Activated CD8-positive, alpha-beta memory T cell treated with anti-CD3 and anti-CD28 coated beads, Interleukin-2, amount 10 ng/mL, durations not matched to agents 7 days and 5 days (primary cell): ENCODE data around the gene SPATA2. TPM values are rescaled to one million over a fixed set of nuclear protein-coding genes. Genes with fewer than 3 reads are reported as not detected.

Source experiments
- ATAC-seq: fragments of 150-1000 bp; cut with Tn5 transposase; one replicate; pipeline ENCODE4 v1.10.0; 2021; ENCODE audit warnings: moderate library complexity
- CTCF ChIA-PET: fragments of 350-600 bp; sonication (Branson Sonifier 250); formaldehyde crosslinking; loops from one replicate; lab custom pipeline; 2021; ENCODE audit warnings: antibody characterized with exemption; lab: Charles Lee
- DNase-seq: peaks from one replicate; pipeline ENCODE4 v3.0.0-alpha.2; 2020
- H3K27ac Mint-ChIP-seq: one replicate; pipeline ENCODE4 v1.8.0; 2021; ENCODE audit warnings: mild to moderate bottlenecking, mixed read lengths
- H3K27me3 Mint-ChIP-seq: one replicate; pipeline ENCODE4 v1.8.0; 2021; ENCODE audit warnings: mixed read lengths
- H3K36me3 Mint-ChIP-seq: one replicate; pipeline ENCODE4 v1.8.0; 2021; ENCODE audit warnings: mild to moderate bottlenecking, mixed read lengths
- H3K4me1 Mint-ChIP-seq: one replicate; pipeline ENCODE4 v1.8.0; 2021; ENCODE audit warnings: mixed read lengths
- H3K4me3 Mint-ChIP-seq: one replicate; pipeline ENCODE4 v1.8.0; 2021; ENCODE audit warnings: mild to moderate bottlenecking, moderate library complexity, mixed read lengths
- H3K9me3 Mint-ChIP-seq: one replicate; pipeline ENCODE4 v1.8.0; 2022; ENCODE audit warnings: low read depth, mixed read lengths
- total RNA-seq, 2 experiments: library from RNA; stranded (reverse); gene quantifications; one replicate each; pipeline ENCODE4 v1.2.3, GENCODE V29; 2021

Gene SPATA2
- total RNA-seq, 2 experiments from 2014 or later = 10.2 to 11.1 TPM

GRCh38 chr20:49891476-49892110, 23.7 kb downstream of the SPATA2 start:
- no peak for ATAC-seq
- Mint-ChIP-seq H3K9me3 (no peaks in the 10 kb centered on the region), H3K36me3 (peaks cover 8% of the 10 kb centered on the region), H3K4me1 (peaks cover 51% of the 10 kb centered on the region), H3K27ac (peak overlapping the region; percentile 93), H3K4me3 (no peak overlapping the region), H3K27me3 (no peaks in the 10 kb centered on the region)
- DNase-seq = no peak
- CTCF ChIA-PET = interaction anchor here (0.9 to 3.2 kb wide), 5 partner anchors 11 to 280 kb away, joined by 3 to 17 read pairs (median 4); no protein-coding TSS in a partner anchor

DNA sequence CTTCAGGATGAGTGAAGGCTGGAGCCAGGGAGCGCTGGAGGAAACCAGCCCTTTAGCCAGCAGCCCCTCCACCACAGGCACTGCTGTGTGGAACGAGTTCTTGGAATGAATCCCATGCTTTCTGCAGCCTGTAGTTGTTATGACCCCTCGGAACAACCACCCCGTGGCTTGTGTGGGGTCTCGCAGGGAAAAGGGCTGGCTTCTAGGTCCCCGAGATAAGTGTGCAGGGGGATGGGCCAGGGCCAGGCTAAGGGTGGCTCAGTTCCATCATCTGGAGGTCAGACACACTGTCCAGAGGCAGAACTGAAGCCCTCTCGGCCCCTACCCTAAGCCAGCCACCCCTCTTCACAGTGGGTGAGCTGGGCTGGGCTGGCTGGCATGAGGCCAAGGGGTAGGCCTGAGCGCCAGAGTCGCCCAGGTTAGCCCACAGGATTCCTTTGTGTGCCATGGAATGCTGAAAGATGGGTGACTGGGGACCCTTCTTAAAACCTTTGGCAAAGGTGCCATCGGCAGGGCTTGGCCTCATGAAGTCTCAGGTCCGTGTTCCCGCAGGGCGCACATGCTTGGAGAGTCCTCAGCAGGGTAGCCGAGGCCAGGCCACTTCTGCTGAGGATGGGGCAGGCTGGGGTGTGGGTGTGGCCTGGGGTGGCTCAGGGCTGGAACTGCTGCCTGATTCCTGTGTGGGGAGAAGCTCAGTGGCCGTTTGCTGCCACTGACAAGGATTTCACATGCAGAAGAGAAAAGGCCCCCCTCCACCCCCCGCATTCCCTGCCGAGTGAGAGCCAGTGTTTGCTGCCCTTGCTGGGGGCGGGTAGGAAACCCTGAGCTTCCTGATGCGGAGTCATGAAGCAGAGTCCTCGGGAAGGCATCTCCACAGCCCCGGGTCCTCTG, 24.6 kb downstream of the SPATA2 start:
- no peak overlapping the region for H3K27ac Mint-ChIP-seq
- peaks cover 51% of the 10 kb centered on the region for H3K4me1 Mint-ChIP-seq
- no peak for ATAC-seq

DNA sequence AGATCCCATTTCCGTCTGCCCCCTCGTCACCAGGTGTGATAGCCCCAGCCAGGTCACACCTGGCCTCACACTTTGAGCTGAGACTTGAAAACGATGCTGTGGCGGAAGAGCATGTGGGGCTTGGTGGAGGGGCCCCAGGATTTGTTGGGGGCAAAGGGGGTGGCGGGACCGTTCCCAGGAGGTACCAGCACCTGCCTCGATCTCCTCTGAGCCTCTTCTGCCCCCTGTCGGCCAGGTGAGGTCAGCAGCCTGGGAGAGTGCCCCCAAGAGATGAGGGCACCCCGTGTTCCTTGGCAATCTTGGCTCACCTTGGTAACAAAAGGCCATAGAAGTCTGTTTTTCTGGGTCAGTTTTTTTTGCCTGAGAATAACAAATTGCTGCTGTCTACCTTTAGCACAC, 25.4 kb downstream of the SPATA2 start:
- no peaks in the 10 kb centered on the region for H3K27me3 Mint-ChIP-seq
- peaks cover 8% of the 10 kb centered on the region for H3K36me3 Mint-ChIP-seq
- peaks cover 51% of the 10 kb centered on the region for H3K4me1 Mint-ChIP-seq
- CTCF ChIA-PET = interaction anchor here (1.9 to 4.6 kb wide), 3 partner anchors 44 to 280 kb away, joined by 7 to 30 read pairs (median 10); partner anchors contain the start of gene RNF114
- no peaks in the 10 kb centered on the region for H3K9me3 Mint-ChIP-seq
- H3K27ac Mint-ChIP-seq = no peak overlapping the region
- ATAC-seq (no peak), DNase-seq (no peak)
- no peak overlapping the region for H3K4me3 Mint-ChIP-seq

More for the DNA sequence above, 24.6 kb downstream of the SPATA2 start:
- no peaks in the 10 kb centered on the region for H3K9me3 Mint-ChIP-seq
- peaks cover 8% of the 10 kb centered on the region for H3K36me3 Mint-ChIP-seq
- CTCF ChIA-PET = interaction anchor here (0.9 to 2.8 kb wide), 2 partner anchors 12 to 45 kb away, joined by 4 to 10 read pairs; no protein-coding TSS in a partner anchor
- H3K27me3 Mint-ChIP-seq = no peaks in the 10 kb centered on the region
- no peak overlapping the region for H3K4me3 Mint-ChIP-seq
- no peak for DNase-seq

DNA sequence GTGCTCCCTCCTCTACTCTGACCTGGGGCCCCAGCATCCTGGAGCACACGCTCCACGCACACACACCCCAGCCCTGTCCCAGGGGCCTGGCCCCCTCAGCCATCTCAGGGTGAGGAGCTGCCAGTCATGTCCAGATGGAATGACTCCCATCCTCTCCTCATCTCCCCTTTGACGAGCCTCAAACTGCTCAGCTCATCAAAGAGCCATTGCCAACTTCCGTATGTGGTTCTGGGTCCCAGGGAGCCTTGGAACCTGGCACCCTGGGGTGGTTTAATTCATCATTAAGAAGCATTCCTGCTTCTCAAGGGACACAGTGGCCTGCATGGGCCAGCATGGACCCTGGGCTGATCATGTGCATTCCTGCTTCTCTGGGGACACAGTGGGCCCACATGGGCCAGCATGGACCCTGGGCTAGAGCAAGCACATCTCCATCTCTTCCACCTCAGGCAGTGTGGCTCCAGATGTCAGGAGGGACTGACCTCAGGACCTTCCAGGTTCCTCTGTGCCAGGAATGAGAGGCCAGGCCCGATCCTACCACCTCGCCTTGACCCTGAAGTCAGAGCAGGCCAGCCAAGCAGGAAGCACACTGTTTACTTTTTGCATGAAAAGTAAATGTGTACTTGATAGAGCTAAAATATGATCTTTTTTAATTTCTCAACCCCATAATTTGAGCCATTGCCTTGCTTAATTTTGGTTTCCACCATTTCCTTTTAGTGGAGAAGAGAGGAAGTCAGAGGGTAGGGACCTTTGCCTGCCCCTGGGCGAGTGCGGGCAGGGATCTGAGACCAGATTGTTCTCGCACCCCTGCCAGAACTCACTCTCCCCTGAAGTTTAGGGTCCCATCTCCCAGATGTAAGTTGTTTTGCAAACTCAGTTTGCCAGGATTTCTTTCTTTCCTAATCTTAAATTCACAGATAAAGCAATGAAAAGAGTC, 26.1 kb downstream of the SPATA2 start:
- no peak overlapping the region for H3K4me3 Mint-ChIP-seq
- peaks cover 8% of the 10 kb centered on the region for H3K36me3 Mint-ChIP-seq
- no peak for ATAC-seq
- H3K9me3 Mint-ChIP-seq = no peaks in the 10 kb centered on the region
- CTCF ChIA-PET = interaction anchor here (0.7 to 4.6 kb wide), 23 partner anchors 9 to 348 kb away, joined by 3 to 30 read pairs (median 4); partner anchors contain the start of gene RNF114
- no peak for DNase-seq
- peaks cover 45% of the 10 kb centered on the region for H3K4me1 Mint-ChIP-seq
- peak overlapping the region; percentile 35 for H3K27ac Mint-ChIP-seq
- H3K27me3 Mint-ChIP-seq = no peaks in the 10 kb centered on the region

DNA sequence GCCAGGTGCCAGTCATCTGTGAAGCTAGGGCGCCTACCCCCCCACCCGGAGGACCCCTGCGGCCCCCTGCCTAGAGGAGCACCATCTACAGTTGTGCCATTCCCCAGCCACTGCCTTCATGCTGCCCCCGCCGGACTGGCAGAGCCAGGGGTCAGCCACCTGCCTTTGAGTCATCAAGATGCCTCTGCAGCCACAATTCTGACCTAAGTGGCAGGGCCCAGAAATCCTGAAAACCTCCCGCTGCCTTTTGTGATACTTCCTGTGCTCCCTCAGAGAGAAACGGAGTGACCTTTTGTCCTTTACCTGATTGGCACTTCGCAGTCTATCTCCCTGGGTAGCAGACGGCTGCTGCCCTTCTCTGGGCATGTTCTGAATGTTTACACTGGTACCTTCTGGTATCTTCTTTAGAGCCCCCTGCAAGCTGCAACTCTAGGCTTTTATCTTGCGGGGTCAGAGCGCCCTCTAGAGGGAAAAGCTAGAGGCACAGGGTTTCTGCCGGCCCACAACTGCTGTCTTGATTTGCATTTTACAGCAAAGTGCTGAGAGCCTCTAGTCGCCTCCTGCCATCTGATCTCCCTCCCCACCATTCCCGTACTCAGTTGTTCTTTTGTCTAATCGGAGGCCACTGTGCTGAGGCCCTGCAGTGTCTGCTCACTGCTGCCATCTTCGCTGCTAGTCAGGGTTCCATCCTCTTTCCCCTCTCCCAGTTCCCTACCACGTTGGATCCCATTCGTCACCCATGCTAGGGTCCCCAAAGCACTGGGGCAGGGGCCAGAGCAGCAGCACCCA, 26.9 kb downstream of the SPATA2 start:
- Mint-ChIP-seq H3K4me1 (peaks cover 39% of the 10 kb centered on the region), H3K4me3 (no peak overlapping the region), H3K9me3 (no peaks in the 10 kb centered on the region), H3K27ac (peak overlapping the region; percentile 29), H3K27me3 (no peaks in the 10 kb centered on the region), H3K36me3 (peaks cover 12% of the 10 kb centered on the region)
- CTCF ChIA-PET = interaction anchor here (0.7 to 4.6 kb wide), 24 partner anchors 8 to 347 kb away, joined by 3 to 30 read pairs (median 4); partner anchors contain the start of gene RNF114
- DNase-seq = peak; percentile 73
- peak; percentile 48 for ATAC-seq

DNA sequence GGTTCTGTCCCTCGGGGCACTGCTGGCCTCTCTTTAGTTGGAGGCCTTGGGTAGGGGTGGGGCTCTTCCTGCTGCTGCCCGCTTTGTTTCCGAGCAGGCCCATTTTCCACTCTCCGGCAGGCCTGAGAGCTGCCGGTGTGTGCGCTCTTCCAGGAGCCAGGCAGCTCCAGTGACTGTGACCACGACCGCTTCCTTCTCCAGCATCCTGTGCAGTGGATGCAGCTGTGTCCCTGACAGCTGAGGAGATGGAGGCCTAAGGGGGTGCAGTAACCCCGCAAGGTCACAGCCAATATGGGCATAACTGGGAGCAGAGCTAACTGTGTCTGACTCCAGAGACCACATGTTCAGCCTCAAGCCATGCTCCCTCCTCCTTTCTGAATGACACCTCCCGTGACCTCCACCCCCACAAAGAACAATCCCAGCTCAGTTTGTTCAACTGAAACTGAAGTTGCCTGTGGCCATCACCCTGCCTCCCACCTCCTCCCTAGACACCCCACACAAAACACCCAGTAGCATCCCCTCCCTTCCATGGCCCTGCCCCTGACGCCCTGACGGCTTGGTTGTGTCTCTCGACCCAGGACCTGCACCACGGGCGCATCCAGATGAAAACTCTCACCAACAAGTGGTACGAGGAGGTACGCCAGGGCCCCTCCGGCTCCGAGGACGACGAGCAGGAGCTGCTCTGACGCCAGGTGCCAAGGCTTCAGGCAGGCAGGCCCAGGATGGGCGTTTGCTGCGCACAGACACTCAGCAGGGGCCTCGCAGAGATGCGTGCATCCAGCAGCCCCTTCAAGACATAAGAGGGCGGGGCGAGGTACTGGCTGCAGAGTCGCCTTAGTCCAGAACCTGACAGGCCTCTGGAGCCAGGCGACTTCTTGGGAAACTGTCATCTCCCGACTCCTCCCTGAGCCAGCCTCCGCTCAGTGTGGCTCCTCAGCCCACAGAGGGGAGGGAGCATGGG, 27.8 kb downstream of the SPATA2 start:
- H3K9me3 Mint-ChIP-seq = no peaks in the 10 kb centered on the region
- ATAC-seq (no peak), DNase-seq (no peak)
- CTCF ChIA-PET = interaction anchor here (0.5 to 4.6 kb wide), 32 partner anchors 7 to 348 kb away, joined by 3 to 30 read pairs (median 4); partner anchors contain the start of genes RNF114 and SLC9A8
- no peaks in the 10 kb centered on the region for H3K27me3 Mint-ChIP-seq
- H3K27ac Mint-ChIP-seq = peak overlapping the region; percentile 63
- H3K4me3 Mint-ChIP-seq = no peak overlapping the region
- H3K4me1 Mint-ChIP-seq = peaks cover 31% of the 10 kb centered on the region
- H3K36me3 Mint-ChIP-seq = peaks cover 15% of the 10 kb centered on the region

DNA sequence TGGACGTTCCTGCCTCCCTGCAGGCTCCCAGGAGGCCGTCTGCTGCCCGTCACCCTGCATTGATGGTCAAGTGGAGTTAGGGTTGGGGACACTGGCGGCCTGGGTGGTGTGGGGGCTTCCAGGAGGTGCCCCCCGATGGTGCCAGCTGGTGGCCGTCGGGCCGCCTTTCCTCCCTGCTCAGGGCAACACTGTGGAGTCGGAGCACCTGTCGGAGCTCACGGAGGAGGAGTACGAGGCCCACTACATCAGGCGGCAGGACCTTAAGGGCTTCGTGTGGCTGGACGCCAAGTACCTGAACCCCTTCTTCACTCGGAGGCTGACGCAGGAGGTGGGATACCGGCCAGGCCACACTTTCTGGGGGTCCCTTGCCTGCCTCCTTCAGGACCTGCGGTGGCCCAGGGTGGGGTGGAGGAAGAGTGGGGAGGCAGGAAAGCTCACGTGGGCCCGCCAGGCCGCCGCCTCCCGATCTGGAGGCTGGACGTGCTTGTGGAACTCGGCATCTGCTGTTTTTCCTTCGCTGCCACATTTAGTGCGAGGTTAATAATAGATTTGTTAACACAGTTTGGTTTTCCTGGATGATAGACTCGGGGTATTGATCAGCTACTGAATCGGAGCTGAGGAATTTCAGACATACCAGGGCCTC, 28.6 kb downstream of the SPATA2 start:
- CTCF ChIA-PET = interaction anchor here (0.9 to 4.6 kb wide), 12 partner anchors 10 to 348 kb away, joined by 3 to 30 read pairs (median 6); partner anchors contain the start of genes RNF114 and SLC9A8
- Mint-ChIP-seq H3K9me3 (no peaks in the 10 kb centered on the region), H3K36me3 (peaks cover 15% of the 10 kb centered on the region), H3K4me1 (peaks cover 23% of the 10 kb centered on the region), H3K27me3 (no peaks in the 10 kb centered on the region), H3K4me3 (no peak overlapping the region), H3K27ac (no peak overlapping the region)
- DNase-seq (no peak), ATAC-seq (no peak)

DNA sequence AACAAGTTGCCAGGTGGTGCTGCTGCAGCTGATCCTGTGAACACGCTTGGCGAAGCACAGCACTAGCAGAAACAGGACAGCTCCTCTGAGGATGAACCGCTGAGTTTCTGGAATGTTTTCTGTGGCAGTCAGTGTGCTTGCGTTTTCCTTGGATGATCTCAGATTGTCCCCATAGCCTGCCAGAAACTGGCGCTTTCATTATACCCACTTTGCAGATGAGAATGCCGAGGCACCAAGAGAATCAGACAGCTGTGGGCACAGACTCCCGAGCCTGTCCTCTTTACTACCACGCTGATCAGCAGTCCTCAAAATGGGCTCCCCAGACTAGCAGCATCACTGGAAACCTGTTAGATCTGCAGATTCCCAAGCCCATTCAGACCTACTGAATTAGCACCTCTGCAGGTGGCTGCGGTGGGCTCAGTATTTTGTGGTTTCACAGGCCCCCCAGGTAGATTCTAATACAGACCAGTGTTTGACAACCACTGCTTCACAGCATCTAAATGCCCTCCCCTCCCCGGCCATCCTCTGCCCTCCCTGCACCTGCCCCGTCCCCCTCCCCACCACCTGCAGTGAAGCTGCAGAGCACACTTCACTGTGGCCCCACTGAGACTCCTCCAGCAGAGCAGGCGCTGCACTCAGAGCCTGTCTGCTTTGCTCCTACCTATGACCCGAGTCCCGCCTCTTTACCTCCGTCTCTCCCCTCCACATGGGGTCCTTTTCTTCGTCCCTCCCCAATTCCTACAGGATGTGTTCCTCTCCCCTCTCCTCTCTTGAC, 29.6 kb downstream of the SPATA2 start:
- Mint-ChIP-seq H3K9me3 (no peaks in the 10 kb centered on the region), H3K36me3 (peaks cover 18% of the 10 kb centered on the region), H3K27ac (no peak overlapping the region), H3K27me3 (no peaks in the 10 kb centered on the region), H3K4me3 (no peak overlapping the region), H3K4me1 (peaks cover 17% of the 10 kb centered on the region)
- CTCF ChIA-PET = interaction anchor here (1.2 to 4.6 kb wide), 4 partner anchors 18 to 276 kb away, joined by 3 to 30 read pairs (median 7); no protein-coding TSS in a partner anchor
- DNase-seq (no peak), ATAC-seq (no peak)

DNA sequence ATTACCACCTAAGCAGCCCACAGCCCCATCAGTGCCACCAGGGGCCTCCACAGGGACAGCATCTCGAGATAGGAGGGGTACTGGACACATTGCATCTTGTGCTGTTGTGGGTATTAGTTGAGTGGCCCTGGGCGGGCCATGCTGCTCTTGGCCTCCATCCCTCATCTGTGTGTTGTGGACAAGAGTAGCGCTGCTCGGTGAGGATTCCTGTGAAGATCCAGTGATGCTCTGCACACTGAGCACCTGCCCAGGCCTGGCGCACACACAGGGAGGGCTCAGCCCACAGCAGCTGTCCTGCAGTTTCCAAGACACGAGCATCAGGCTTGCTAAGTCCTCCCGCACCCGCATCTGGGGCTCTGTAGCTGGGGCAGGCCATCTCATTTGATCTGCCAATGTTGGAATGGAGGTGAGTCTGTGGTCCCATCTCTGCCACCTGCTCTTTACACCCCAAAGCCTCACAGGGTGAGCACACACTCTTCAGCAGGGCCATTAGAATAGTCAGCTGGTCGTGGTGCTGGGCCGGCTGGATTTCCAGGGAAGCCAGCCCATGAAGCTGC, 32.0 kb downstream of the SPATA2 start:
- ATAC-seq (no peak), DNase-seq (no peak)
- CTCF ChIA-PET = interaction anchor here (1.4 kb wide), 1 partner anchor 10 kb away, joined by 4 read pairs; no protein-coding TSS in a partner anchor
- no peak overlapping the region for H3K27ac Mint-ChIP-seq
- peaks cover 5% of the 10 kb centered on the region for H3K4me1 Mint-ChIP-seq
- H3K4me3 Mint-ChIP-seq = no peak overlapping the region
- H3K9me3 Mint-ChIP-seq = no peaks in the 10 kb centered on the region
- H3K27me3 Mint-ChIP-seq = no peaks in the 10 kb centered on the region
- H3K36me3 Mint-ChIP-seq = peaks cover 19% of the 10 kb centered on the region
